Renal cortex interstitium (tissue), 11 donors: ENCODE data around the gene MTG1. TPM values are rescaled to one million over a fixed set of nuclear protein-coding genes. Genes with fewer than 3 reads are reported as not detected.

Source experiments
- DNase-seq, 11 donors: peaks; one replicate each; pipeline ENCODE4 v3.0.0-alpha.2; 2013; ENCODE audit warnings: low read depth in 9 of 11, low spot score in 4 of 11; ENCODE audit errors: extremely low read depth in 1 of 11
- polyA plus RNA-seq, 3 donors: library from polyadenylated mRNA; unstranded; fragments of 120-200 nt; gene quantifications; one replicate each; pipeline ENCODE4 v1.2.1, GENCODE V29; 2013; ENCODE audit not compliant: insufficient read length in 3 of 3

MTG1 gene
- polyA plus RNA-seq, 3 donors, result 59.4 to 88.6 (median 67.3) TPM

DNA sequence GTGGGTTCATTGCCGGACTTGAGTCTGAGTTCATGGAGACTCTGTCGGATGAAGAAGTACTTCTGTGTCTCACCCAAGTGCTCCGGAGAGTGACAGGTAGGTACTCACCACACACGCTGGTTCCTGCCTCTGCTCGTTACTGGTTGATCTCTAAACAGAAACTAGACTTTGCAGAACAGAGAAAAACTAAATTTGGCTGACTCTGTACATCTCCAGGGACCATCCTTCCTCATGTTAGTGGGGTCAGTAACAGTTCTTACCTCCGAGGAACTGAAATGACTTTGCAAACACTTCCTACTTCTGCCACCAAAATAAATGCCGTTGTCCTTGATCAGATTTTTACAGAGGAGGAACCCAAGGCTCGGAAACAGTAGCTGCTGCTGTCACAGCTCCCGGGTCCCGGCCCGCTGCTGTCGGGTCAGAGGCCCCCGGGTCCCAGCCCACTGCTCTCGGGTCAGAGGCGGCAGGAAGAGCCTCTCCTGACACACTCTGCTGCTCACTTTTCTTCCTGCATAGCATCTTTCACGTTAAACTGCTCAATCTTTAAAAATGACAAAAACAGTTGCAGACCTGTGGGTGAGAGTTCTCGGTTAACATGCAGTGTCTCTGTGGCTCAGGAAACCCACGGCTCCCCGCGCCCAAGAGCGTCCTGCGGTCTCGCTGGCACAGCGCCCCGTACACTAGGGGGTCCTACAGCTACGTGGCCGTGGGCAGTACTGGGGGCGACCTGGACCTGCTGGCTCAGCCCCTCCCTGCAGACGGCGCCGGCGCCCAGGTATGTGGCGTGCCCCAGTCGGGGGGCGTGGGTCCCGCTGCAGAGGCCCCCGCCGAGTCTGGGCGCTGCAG, 4.8 kb upstream of the MTG1 start:
- DNase-seq, result no peak

DNA sequence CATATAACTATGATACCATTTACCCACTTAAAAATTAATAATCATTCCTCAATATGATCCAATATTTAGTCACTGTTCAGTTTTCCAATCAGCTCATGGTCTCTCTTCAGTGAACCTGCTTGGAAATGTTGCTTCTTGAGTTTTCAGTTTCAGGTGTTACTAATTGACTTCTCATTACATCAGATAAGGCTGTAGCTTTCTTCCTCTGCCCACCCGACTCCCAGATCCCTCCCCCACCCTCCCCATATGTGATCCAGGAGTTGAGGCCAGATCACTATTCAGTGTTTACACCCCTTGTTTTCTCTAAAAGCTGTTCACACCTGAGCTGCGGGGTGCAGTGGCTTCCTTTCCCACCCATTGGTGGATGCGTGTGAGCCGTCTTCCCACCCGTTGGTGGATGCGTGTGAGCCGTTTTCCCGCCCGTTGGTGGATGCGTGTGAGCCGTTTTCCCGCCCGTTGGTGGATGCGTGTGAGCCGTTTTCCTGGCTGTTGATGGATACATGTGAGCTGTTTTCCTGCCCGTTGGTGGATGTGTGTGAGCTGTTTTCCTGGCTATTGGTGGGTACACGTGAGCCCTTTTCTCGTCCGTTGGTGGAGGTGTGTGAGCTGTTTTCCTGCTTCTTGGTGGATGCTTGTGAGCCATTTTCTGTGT, 3.2 kb upstream of the MTG1 start:
- DNase-seq, result no peak

DNA sequence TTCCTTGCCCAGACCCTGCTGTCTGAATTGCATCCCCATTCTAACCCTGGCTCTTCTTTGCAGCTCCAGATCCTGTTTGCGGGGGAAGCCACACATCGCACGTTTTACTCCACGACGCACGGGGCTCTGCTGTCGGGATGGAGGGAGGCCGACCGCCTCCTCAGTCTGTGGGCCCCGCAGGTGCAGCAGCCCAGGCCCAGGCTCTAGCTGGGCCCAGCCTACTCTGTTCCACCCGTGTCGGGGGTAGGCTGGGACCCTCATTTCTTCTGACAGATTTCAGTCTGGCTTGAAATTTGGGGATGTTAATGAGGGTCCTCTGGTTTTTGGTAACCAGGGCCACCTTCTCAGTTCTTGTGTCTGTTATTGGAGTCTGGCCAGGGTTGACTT, 2.7 kb upstream of the MTG1 start:
- no peak for DNase-seq

DNA sequence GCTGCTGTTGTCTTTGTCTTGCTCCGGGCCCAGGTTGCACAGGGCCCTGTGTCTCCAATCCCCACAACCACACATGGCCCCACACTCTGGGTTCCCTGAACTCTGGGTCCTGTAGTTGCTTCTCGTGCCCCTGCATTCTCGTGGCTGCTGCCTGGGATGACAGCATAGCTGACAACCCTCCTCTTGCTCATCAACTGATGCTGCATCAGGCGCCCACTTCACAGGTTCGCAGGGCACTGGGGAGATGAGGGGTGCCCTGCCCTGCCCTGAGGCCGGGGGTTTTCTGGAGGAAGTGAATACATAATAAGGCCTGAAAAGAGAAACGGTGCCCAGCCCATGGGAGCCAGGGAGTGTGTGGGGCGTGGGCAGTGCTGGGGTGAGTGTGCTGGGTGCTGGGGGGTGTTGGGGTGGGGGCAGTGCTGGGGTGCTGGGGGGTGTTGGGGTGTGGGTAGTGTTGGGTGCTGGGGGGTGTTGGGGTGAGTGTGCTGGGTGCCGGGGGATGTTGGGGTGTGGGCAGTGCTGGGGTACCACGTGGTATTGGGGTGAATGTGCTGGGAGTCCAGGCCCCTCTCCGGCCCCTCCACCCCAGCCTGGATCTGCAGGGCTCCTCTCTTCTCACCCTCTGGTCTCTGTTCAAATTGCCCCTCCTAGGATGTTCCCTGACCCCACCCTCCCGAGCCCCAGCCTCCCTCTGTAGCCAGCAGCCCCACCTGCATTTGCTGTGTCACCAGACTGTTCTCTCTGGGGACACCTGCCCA, 2.0 kb upstream of the MTG1 start:
- DNase-seq, result no peak

DNA sequence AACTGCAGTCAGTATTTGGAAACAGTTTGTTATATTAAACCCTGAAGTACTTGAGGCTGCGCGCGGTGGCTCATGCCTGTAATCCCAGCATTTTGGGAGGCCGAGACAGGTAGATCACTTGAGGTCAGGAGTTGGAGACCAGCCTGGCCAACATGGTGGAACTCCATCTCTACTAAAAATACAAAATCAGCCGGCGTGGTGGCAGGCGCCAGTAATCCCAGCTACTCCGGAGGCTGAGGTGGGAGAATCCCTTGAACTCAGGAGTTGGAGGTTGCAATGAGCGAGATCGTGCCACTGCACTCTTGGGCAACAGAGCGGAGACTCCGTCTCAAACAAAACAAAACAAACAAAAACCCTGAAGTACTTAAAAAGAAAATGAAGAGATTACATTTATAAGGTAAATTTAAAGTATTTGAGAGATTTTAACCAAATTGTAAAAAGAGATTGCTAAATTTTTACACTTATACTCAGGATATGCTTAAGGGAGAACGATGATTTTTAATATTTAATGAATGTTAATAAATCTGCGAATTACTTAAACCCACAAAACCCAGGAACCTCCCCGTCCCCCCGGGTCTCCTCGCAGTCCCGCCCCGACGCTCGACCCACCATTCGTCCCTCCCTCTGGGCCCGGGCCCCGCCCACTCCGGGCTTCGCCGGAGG, 425 bp upstream of the MTG1 start:
- no peak for DNase-seq

DNA sequence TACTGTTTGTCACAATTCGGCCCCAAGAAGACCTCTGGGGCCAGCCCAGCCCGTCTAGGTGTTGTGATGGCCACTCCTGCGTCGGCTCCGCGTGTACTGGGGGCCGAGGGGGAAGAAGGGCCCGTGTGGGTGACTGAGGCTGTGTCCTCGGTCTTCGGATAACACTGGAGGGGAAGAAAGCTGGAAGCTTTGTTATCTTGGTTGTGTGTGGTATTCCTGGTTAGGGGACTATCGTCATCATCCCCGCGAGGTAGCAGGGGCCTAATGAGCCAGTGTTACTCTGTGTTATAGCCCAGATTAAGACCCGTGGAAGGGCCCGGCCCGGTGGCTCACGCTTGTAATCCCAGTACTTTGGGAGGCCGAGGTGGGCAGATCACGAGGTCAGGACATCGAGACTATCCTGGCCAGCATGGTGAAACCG, 854 bp downstream of the MTG1 start:
- DNase-seq, result no peak

DNA sequence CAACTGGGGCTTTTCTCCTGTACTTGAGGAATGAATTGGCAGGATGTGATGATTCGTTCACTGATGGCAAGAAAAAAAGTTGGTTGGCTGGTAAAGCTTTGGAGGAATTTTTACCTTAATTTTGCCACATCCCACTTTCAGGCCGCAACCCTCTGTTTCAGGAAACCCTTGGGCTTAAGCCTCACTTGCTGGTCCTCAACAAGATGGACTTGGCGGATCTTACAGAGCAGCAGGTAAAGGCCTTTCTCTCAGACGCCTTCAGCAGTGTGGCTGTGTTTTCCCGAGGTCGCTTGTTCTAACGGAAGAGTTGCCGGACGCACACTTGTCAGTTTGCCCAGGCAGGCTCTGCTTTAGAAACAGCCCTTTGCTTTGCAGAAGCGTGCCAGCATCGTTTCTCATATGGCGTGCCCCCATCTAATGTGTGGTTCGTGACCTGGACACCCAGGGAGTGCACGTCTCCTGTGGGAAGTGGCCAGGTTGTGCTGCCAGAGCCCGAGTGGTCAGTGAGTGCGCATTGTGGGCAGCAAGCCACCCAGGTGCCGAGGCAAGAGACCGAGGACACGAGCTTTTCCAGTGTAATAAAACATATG, 2.2 kb downstream of the MTG1 start:
- no peak for DNase-seq

DNA sequence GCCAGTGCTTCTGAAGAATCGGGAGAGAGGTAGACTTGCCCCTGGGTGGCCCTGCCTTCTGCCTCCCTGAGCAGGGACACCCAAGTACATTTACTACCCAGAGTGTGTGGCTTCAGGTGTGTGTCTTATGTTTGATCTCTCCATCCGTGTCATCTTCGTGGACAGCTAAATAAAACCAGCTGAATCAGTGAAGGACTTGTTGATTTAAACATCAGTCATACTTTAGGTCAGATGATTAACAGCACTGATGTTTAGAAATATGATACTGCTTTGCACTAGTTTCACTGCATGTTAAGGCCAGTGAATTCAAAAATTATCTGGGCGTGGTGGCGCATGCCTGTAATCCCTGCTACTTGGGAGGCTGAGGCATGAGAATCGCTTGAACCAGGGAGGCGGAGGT, 4.0 kb downstream of the MTG1 start:
- no peak for DNase-seq

DNA sequence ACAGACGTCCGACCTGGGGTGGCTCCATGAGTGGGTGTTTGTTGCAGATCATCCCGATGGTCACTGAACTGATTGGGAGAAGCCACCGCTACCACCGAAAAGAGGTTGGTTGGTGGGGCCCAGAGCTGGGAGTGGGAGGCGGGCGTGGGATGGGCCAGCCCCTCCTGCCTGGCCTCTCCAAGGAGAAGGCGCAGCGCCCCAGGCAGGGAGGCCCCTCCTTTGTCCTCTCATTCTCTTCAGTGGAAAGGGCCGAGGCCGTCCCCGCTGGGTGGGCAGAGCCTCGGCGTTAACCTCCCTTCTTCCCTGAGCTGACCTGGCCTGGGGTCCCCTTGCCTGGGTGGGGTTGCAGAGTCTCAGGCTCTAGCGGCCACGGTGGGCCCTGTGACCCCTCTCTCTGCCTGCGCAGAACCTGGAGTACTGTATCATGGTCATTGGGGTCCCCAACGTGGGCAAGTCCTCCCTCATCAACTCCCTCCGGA, 5.2 kb downstream of the MTG1 start:
- no peak for DNase-seq

DNA sequence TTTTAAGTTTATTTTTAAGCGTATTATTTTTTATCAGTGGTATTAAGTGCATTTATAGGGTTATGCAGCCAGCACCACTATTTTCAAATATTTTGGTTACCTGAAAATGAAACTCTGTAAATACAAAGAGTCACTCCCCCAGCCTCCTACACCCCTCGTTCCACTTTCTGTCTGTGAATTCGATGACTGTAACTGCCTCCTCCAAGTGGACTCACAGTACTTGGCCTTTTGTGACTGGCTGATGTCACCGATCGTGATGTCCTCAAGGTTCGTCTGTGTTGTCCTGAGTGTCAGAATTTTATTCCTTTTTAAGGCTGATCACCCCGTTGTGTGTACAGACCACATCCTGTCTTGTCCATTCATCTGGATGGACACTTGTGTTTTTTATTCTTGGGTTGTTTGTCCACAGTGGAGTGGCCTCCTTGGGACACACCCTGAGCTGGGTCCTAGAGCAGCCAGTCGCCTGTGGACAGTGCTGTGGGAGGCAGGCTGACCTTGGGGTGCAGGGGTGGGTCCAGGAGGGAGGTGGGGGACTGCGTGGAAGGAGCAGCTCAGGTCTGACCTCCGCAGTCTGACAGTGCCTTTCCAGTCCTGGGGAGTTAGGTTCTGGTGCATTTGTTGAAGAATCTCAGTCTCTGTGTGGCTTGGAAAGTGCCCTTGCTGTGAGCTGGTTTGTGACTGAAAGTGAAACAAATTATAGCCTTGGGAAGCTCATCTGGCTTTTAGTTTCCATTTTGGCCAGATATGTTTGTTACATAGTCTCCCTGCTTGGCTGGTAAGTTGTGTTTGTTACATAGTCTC, 6.9 kb downstream of the MTG1 start:
- DNase-seq, result no peak

DNA sequence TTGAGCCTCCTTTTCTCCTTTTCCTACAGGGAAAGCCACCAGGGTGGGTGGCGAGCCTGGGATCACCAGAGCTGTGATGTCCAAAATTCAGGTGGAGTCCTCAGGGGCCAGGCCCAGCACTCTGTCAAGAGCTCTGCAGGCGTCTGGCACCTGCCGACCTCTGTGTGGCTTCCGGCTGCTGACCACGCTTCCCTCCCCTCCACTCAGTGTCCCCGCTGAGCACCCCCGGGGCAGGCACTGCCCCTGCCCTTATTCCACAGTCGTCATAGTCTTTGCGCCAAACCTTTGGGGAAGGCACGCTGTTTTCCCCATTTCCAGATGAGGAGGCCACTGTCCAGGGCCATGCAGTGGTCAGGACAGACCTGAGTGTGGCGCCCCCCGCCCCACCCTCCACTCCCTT, 7.5 kb downstream of the MTG1 start:
- DNase-seq, result no peak

DNA sequence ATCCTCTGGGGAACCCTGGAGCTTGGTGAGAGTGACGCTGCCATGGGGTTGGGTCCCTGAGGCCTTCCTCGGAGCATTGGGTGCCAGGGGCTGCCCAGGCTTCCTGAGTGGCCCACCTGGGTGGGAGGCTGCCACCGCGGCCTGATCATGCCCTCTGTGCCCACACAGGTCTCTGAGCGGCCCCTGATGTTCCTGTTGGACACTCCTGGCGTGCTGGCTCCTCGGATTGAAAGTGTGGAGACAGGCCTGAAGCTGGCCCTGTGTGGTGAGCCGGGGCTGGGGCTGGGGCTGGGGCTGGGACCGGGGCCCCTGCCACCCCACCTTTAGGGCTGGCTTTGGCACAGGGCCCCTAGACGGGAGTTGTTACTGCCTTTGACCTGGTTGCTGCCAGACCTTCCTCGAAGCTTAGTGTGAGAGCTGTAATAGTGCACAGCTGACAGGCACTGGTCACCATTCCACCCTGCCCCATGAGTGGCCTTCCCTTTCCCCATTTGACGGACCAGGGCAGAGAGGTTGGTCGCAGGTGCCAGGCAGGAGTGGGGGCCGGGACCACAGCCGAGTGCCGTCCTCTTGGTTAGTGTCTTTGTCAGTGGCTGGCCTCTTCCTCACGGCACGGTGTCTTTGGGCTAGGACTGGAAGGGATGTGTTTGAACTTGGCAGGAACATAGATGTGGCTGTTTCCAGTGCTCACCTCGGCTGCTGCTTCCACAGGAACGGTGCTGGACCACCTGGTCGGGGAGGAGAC, 8.2 kb downstream of the MTG1 start:
- DNase-seq, result no peak

DNA sequence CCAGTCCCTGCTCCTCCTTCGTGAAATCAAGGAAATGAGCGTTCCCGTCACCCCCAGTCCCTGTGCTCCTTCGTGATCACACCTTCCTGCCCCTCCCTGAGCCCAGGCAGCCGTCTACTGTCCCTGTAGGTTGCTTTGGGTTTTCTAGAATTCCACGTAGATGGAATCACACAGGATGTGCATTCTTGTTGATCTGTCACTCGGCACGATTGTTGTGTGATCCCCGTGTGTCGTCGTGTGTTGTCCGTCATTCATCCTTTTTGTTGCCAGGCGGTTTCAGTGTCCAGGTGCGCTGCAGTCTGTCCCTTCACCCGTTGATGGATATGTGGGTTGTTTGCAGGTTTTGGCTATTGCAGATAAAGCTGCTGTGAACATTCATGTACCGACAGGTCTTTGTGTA, 9.4 kb downstream of the MTG1 start:
- DNase-seq, result no peak

DNA sequence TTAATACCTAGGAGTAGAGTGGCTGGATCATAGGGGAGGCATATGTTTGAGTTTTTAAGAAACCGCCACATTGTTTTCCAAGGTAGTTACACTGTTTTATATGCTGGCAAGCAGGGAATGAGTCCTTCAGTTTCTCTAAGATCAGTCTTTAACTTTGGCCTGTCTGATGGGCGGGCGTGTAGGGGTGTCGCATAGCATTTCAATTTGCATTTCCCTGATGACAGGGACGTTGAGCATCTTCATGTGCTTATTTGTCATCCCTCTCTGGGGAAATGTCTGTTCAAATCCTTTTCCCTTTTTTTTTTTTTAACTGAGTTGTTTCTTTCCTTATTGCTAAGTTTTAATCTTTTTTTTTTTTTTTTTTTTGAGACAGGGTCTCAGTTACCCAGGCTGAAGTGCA, 9.8 kb downstream of the MTG1 start:
- no peak for DNase-seq

DNA sequence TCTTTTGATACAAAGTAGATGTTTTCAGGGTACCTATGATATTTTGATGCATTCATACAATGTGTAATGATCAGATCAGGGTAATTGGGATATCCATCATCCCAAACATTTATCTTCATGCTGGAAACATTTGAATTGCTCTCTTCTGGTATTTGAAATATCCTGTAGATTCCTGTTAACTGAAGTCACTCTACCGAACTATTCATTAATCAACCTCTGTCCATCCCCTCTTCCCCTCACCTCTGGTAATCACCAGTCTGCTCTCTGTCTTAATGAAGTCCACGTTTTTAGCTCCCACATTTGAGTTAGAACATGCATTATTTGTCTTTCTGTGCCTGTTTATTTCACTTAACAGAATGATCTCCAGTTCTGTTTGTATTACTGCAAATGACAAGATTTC, 11.3 kb downstream of the MTG1 start:
- DNase-seq, result no peak

DNA sequence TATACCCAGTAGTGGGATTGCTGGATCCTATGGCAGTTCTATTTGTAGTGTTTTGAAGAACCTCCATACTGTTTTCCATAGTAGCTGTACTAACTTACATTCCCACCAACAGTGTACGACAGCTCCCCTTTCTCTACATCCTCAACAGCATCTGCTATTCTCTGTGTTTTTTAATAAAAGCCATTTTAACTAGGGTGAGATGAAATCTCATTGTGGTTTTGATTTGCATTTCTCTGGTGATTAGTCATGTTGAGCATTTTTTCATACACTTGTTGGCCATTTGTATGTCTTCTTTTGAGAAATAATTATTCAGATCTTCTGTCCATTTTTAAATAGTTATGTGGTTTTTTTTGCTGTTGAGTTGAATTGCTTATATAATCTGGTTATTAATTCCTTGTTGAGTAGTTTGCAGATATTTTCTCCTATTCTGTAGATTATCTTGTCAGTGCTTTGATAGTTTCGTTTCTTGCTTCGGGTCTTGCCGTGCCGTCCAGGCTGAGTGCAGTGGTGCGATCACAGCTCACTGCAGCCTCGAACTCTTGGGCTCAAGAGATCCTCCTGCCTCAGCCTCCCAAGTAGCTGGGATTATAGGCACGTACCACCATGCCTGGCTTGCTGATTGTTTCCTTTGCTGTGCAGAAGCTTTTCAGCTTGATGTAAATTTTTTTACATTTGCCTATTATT, 12.0 kb downstream of the MTG1 start:
- no peak for DNase-seq
